Stimulated activated CD8-positive, alpha-beta memory T cell treated with anti-CD3 and anti-CD28 coated beads, Interleukin-15, amount 100 ng/mL, for 4 hours (primary cell): ENCODE results near the gene CTNNBL1.
"Not testable (repeated sequence)": the region's sequence is repeated elsewhere in the genome, so short reads cannot be mapped to it uniquely, and the experiment has no call there.

Source experiments
- DNase-seq, 2 donors: peaks; one replicate each; pipeline ENCODE4 v3.0.0-alpha.2; 2020; ENCODE audit warnings: low read depth in 2 of 2

Gene CTNNBL1

DNA sequence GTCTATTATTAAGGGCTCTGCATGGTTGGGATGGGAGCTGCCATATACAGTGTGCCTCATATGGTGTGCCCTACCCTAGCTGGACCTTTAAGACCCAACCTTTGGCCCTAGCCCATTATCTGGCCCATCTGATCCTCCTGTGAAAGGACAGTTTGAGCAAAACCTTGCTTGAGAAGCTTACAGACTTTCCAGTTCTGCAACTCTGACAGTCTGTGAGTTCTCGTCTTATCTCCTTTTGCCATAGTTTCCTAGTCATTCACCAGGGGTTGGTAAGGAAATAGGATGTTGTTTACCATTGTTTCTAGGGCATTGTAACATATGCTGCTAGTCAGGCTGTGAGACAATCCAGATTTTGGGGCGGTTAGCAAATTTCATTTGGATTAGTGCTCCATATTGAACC lies 17.2 kb downstream of the CTNNBL1 start:
- DNase-seq, result no peak

DNA sequence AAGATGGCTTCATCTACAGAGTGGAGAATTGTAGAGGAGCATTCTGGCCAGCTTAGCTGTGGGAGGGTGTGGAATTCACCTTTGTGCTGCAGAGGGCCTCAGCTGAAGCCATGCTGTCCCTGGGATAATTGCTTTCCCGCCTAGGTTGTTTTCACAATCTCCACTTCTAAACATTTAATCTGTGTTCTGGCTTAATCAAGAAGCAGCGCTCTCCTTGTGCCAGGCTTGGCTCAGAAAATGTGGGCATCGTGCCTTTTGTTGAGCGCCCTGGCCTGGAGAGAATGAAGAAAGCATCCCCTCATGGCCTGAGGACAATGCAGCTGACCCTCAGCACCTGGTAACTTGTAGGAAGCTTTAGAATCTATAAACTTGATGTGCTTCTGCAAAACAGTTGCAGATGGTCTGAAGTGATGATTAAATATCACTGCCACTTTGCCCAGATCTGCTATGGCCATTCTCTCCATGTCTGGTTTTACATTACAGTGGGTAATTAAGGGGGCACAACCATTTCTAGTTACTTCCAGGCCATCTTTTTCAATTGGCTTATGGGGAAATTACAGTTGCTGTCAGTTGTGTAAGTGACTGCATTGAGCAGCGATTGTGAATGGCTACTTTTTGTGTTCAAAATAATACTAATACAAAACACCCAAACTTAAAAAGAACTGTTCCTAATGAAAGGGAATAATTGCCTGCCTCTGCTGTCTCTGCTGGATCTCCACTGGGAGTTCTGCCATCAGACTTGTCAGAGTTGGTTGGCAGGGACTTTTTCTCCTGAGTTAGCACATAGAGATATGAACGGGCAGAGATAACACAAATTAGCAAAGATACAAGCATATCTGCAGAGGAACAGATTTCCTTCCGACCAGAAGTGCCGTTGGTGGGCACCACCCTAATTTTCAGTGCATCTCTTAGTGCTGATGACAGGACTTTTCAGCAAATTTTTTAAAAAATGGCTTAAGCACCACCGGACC lies 18.4 kb downstream of the CTNNBL1 start:
- no peak for DNase-seq

DNA sequence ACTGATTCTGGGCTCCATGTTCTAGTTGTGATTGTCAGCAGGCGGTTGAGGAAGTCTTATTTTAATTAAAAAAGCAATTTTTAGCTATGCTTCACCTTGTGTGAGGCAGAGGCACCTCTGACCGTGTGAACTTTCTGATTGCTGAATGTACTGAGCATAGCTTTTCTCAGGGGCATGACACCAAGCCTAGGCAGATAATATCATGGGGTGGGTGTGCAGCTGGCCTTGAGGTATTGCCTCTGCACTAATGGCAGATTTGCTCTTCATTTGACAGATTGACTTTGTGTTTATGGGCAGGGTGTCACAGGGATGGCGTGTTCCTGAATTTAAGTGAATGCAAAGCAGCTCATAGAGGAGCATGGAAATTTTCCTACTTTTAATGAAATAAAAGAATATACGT lies 19.6 kb downstream of the CTNNBL1 start:
- DNase-seq, result no peak

DNA sequence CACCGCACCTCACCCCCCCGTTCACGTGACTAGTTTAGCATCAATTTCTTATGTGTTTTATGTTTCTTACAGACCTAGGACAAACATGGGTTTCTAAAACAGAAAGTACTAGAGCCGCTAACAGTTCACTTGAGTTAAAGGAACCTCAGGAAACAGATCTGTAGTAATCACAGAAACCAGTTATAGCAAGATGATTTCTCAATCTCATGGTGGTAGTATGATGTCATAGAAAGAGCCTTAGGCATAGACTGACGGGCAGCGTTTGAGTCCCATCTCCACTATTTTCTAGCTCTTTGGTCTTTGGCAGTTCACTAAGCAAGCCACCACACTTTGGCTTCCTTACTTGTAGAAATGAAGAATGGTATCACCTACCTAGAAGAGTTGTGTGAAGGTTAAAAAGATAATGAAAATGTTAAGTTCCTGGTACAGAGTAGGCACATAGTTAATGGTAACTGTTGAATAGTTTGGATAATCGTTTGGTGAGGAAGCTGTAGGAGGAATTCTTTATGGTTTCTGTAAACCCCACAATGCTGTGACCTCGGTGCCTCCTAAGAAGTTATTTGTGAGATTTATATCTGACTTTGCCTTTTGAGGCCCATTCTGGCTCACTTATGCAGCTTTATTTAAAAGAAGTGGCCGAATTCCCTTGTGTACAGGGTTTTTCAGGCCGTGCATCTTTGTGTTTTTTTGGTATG lies 21.3 kb downstream of the CTNNBL1 start:
- no peak for DNase-seq

DNA sequence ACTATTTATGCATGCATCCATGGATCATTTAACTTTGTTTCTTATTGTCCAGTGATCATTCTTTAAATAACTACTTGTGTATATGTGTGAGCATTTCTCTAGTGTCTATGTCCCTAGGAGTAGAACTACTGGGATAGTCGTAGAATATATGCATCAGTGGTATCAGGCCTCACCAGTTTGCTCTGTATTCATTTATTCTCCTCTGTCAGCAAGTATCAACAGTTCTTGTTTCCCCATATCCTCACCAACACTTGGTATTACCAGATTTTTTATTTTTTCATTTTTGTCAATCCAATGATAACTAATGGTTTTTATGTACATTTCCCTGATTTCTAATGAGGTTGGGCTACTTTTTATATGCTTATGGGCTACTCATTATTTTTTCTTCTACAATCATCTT lies 27.9 kb downstream of the CTNNBL1 start:
- DNase-seq, result no peak

DNA sequence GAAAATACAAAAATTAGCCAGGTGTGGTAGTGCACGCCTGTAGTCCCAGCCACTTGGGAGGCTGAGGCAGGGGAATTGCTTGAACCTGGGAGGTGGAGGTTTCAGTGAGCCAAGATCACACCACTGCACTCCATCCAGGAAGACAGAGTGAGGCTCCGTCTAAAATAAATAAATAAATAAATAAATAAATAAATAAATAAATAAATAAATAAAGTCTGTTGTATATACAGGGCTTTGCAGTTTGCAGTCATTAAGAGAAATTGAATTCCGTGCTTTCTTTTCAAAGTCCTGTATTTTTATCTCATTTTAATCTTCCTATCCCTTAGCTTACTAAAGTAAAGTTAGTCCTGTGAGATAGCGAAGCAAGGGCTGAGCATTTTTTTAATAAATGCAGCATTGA lies 28.5 kb downstream of the CTNNBL1 start:
- DNase-seq, result not testable (repeated sequence)

DNA sequence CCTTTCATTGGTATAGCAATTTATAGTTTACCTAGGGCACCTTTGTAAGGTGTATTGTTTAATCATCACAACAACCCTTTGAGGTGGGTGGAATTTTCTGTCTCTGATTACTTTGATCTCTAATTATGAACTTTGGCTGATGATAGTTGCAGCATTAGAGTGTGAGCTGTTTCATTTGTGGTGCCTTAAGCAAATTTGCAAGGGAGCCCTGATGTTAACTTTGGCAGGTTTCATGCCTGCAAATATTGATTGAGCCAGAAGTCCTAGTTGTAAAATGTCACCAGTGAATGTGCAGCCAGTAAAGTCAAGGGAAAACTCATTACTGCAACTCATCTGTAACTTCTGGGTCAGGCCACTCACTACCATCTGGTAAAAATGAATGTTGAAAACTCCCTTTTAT lies 29.8 kb downstream of the CTNNBL1 start:
- no peak for DNase-seq

DNA sequence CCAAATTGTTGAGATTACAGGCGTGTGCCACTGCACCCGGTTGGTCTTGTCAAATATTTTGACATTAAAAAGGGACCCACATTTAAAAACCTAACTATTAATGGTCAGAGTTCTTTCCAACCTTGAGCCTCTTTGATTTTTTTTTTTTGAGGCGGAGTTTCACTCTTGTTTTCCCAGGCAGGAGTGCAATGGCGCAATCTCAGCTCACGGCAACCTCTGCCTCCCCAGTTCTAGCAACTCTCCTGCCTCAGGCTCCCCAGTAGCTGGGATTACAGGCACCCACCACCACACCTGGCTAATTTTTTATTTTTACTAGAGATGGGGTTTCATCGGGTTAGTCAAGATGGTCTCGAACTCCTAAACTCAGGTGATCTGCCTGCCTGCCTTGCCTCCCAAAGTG lies 31.3 kb downstream of the CTNNBL1 start:
- no peak for DNase-seq

DNA sequence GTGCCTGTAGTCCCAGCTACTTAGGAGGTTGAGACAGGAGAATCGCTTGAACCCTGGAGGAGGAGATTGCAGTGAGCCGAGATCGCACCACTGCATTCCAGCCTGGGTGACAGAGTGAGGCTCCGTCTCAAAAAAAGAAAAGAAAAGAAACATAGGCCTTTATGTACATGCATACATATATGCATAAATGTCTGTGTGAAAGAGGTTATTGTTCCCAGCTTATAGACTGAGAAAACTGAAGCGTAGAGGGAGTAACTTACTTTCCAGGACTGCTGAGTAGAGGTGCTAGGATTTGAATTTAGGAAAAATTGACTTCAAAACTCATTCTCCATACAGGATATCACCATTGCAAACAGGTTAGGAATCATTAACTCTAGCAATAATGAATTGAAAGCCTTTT lies 32.0 kb downstream of the CTNNBL1 start:
- DNase-seq, result no peak

DNA sequence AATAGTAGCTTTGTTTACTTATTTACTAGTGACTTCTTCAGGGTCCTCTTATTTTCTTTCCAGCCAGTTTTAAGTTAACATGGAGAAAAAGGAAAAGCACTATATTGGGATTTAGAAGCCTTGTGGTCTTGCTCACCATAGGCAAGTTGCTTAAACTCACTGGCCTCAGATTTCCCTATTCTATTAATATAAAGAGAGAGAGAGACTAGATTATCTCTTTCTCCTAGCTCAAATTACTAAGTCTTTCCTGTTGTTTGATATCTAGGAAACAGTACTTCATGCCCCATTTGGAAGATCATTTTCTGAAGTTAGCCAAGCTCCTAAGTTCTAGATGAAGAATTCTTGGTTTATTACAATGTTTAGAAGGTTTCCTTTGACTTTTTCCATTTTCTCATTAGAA lies 32.5 kb downstream of the CTNNBL1 start:
- DNase-seq, result no peak

DNA sequence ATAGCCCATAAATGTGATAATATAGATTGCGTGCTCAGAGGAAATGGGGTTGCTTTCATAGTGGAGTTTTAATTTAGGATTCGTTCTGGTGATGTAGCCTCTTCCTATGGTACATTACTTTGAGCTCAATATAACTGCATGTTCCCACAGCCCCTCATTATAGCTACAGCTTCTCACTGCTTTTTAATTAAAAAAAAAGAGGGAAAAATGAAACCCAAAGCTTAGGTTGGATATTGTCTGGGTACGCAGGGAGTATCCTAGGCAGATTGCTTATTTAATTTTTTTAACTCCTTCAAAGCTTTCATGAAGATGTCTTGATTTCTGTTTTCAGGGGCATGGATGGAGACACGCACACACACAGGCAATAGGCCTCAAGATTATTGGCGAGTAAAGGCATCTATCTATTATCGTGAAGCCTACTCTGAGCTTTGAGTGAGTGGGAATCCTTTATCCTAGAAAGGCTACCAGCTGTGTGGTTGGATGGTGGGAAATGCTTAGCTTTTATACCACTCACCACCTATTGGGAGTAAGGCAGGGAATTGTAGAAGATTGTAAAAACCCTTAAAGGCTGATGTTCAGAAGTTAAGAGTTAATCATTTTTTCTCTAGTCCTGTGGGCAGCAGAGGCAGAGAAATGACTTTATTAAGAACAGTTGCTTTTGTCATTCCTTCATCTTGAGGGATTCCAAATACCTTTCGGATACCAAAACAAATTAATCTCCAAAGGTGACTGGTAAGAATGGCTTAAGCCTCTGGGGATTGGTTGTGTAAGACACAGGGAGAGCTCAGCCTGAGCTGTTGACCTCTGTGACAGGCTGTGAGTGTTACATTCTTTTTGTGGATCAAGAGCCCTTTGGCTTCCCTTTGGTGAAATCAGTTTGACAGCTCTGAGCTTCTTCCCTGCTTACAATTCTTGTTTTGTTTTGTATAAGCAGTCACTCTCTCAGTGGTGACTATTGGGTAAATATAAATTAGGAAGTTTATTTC lies 33.4 kb downstream of the CTNNBL1 start:
- DNase-seq, result no peak

DNA sequence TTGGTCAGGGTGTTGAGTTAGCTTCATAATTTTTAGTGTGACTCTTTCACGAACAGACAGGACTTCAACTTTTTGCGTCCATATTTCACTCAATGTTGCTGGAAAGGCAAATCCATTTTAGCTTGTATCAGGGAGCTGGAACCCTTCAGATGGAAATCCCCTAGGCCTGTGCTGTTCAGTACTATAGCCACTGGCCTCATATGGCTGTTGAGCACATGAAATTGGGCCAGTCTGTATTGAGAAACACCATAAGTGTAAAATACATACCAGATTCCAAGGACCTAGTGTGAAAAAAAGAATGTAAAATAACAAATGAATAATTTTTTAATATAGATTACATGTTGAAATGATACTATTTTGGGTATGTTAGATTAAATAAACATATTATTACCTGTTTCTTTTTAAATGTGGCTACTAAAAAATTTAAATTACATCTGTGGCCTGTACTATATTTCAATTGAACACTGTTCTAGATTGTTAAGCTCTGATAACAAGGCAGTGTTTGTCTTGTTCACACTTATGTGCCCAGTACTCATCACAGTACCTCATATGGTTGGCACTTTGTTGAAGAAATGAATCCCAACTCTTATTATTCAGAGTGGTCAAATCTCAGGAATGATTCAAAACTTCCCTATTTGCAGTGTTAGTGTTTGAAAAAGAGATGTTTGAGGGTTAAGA lies 34.3 kb downstream of the CTNNBL1 start:
- DNase-seq, result no peak

DNA sequence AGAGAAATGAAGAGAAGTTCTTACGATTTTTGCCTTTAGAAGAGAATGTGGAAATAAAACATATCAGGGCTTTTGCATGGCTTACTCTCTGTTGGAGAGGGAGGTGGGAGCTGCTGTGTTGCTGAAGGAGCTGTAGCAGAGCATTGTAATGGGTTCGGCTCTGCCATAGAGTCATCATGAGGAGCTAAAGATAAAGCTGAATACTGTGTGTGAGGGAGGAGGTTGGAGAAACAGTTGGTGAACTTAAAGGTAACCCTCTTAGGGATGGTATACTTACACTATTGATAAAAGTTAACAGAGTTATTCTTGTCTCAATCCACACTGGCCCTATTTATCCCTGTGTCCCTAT lies 34.8 kb downstream of the CTNNBL1 start:
- DNase-seq, result no peak

DNA sequence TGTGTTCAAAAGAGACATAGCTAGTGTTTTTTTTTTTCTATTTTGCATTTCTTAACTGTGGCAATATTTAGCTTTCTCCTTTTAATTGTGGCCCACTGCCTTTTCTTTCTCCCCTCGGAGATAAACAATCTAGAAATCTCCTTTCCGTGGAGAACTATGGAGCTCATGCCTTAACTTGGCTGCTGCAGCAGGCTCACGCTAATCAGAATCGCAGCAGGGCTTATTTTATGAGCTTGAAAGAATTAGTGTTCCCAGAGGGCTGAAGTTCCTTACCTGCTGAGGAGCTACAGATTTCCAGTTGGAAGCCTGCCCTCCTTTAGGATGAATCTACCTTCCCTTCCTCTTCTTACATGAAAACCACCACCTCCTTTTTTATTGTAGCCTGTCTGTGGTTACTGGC lies 35.6 kb downstream of the CTNNBL1 start:
- DNase-seq, result no peak

DNA sequence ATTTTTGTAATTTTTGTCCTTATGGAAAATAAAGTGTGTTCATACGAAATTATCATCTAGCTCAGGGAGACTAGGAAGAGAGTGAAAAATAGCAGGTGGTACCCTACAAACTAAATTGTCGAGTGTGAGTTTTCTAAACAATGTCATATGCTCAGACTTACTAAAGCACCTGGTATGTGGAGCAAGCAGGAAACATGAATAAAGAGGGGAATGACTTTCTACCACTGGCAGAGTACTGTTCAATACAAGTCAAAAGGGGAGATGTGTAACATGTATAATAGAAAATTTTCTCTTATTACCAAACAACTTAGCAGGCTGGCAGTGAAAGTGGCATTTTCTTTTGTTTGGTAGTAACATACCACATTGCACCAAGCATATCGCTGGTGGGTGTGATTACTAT lies 36.1 kb downstream of the CTNNBL1 start:
- DNase-seq, result no peak

DNA sequence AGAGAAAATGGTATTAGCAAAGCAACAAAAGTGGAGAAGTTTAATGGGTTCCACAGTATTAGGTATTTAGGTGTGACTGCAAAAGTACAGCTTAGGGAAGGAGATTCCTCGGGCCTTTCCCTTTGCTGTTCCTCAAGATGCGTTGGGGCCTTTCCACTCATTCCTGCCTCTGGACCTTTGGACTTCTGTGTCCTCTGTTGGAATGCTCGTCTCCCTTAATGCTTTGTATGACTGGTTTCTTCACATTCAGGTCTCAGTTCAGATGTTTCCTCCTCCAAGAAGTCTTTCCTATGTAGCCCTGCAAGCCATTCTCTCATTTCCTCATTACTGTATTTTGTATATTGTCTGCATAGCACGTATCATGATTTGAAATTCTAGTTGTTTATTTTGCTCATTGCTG lies 39.6 kb downstream of the CTNNBL1 start:
- DNase-seq, result no peak

DNA sequence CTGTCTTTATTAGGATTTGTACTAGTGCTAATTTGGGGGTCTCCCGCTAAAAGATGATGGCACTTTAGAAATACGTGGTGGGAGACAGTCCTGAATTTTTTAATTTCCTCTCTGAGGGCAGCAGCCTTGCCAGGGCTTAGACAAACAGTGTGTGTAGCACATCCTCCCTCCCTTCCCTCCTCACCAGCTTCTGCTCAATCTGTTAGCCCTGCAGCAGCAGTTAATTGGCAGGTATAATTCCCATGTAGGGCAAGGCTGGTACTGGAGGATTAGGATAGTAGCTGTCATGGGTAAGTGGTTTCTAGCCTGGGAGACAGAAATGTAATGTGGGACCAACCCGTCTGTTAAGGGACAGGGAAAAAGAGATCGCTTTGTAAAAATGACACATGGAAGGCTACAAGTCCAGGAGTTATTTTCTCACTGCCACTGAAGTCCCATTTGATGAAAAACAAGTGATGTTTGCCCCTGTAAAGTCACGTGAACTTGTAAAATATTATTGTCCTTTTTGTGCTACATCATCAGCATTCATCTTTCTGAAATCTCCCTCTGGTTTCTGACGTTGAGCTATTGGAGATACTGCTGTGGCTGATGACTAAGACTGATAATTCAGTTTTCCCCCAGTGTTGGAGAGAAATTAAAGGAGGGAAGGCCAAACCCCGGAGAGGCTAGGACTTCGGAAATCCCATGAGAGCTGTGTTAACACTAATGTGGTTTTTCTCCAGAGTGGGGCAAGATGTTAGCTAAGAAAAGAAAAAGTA lies 40.6 kb downstream of the CTNNBL1 start:
- DNase-seq, result no peak

DNA sequence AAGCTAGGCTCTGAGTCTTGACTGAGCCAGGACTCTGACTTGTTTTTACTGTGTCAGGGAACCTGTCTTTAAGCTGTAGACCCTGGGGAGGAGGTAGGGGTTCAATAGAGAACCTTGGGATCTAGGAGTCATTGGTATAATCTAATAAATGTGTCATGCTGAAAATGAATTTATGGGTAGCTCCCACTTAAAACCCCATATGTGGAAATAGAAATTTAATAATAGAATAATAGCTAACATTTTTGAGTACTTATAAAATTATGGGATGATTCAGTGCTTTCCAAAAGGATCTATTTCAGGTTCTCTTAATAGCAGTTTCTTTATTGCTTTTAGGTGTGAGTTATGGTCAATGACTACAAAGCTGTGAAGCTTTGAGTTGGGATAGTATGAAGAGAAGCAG lies 41.7 kb downstream of the CTNNBL1 start:
- DNase-seq, result no peak

DNA sequence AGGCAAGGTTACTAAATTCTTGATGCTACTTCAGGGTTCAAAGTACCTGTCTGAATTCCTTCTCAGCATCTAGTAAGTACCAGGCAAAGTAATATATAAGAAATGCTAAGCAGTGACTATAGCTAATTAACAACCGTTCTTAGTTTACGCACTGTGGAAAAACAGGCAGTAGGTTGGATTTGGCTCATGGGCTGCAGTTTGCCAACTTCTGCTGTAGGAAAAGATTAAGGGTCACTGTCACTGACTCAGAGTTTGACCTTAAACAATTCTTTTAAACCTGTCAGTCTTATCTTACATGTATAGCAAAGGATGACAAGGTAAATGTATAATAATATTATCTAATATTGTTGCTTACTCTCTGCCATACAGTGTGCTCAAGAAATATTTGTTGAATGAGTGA lies 42.3 kb downstream of the CTNNBL1 start:
- no peak for DNase-seq

DNA sequence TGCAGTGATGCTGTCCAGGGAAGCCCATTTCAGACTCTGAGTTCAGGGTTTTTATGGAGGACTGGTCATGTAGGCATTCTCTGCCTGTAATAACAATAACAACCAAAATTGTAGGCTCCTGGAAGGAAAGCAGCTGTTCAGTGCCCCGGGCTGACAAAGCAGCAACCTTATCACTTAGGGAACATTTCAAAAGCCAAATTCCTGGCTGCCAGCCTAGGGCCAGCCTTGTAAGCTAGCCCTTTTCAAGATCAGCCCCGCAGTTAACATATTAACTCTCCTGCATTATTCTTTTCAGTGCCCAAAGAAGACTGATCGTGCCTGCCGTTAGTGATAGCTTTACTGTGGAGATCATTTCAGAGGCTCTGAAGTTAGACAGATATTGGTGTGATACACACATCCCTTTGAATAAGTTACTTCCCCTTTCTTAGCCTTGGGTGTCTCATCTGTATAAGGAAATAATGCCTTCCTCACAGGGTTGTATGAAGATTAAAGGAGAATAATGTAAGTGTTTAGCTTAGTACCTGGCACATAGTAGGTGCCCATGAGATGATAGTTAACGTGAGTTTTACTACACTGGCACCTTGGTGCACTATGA lies 44.1 kb downstream of the CTNNBL1 start:
- DNase-seq, result no peak
